HepG2 (cell line): ENCODE measurements around the gene GPD1. TPM values are rescaled to one million over a fixed set of nuclear protein-coding genes. Genes with fewer than 3 reads are reported as not detected.

Experiments used
- ATF1 ChIP-seq: IDR thresholded peaks from 2 replicates; pipeline ENCODE4 v1.6.1; 2016; ENCODE audit warnings: mild to moderate bottlenecking, control low read depth
- CBX5 ChIP-seq: sonication (generic); formaldehyde crosslinking; IDR thresholded peaks from 2 replicates; pipeline ENCODE4 v1.4.0; 2020; ENCODE audit warnings: missing genetic modification reagents, borderline replicate concordance
- CTCF ChIP-seq: sonication (generic); formaldehyde crosslinking; IDR thresholded peaks from 2 replicates; pipeline ENCODE4 v1.5.0; 2020; ENCODE audit warnings: mild to moderate bottlenecking, missing genetic modification reagents, moderate library complexity
- GTF3A ChIP-seq: sonication (generic); formaldehyde crosslinking; conservative IDR thresholded peaks from 2 replicates; pipeline ENCODE4 v1.4.0; 2020; ENCODE audit warnings: mild to moderate bottlenecking, missing genetic modification reagents
- HNF4A ChIP-seq: sonication (generic); formaldehyde crosslinking; IDR thresholded peaks from 2 replicates; pipeline ENCODE4 v1.4.0; 2020; ENCODE audit warnings: missing genetic modification reagents
- HOMEZ ChIP-seq: IDR thresholded peaks from 2 replicates; pipeline ENCODE4 v1.6.1; 2016; ENCODE audit warnings: low read depth
- NCOA2 ChIP-seq: sonication (generic); formaldehyde crosslinking; IDR thresholded peaks from 2 replicates; pipeline ENCODE4 v1.8.0; 2022; ENCODE audit warnings: inconsistent platforms
- NONO ChIP-seq, 2 experiments: fragments of 450-650 bp in 1 of 2; sonication (generic) in 1 of 2; formaldehyde crosslinking in 1 of 2; IDR thresholded peaks in 1 of 2; conservative IDR thresholded peaks in 1 of 2; 2 replicates each; pipeline versions ENCODE4 v1.6.1 to v1.8.0; 2017 to 2022; ENCODE audit warnings: mild to moderate bottlenecking in 1 of 2, missing genetic modification reagents in 1 of 2, moderate library complexity in 1 of 2
- NR2F2 ChIP-seq: IDR thresholded peaks from 2 replicates; pipeline ENCODE4 v1.6.1; 2012; ENCODE audit warnings: low read depth, inconsistent platforms, borderline replicate concordance
- SRSF4 ChIP-seq: fragments of 200-400 bp; formaldehyde crosslinking; IDR thresholded peaks from one replicate; pipeline ENCODE4 v1.6.1; 2018; ENCODE audit warnings: mild to moderate bottlenecking, low read depth, low read length, moderate library complexity; ENCODE audit not compliant: poor library complexity, severe bottlenecking
- STAT5B ChIP-seq: sonication (generic); formaldehyde crosslinking; IDR thresholded peaks from 2 replicates; pipeline ENCODE4 v1.4.0; 2020; ENCODE audit warnings: missing genetic modification reagents
- TEAD2 ChIP-seq: sonication (generic); formaldehyde crosslinking; IDR thresholded peaks from 2 replicates; pipeline ENCODE4 v1.9.0; 2021; ENCODE audit warnings: missing genetic modification reagents
- USF2 ChIP-seq, 2 experiments: sonication (generic) in 1 of 2; formaldehyde crosslinking in 1 of 2; IDR thresholded peaks; 2 replicates each; pipeline versions ENCODE4 v1.5.1 to v1.6.1; 2011 to 2020; ENCODE audit warnings: borderline replicate concordance in 1 of 2, low read depth in 1 of 2, low read length in 1 of 2, mild to moderate bottlenecking in 1 of 2, missing genetic modification reagents in 1 of 2, moderate library complexity in 1 of 2
- ZHX1 ChIP-seq: sonication (generic); formaldehyde crosslinking; IDR thresholded peaks from 2 replicates; pipeline ENCODE4 v1.8.1; 2022; ENCODE audit warnings: low read depth, mild to moderate bottlenecking, missing genetic modification reagents
- ZNF121 ChIP-seq: sonication (generic); formaldehyde crosslinking; IDR thresholded peaks from 2 replicates; pipeline ENCODE4 v1.5.0; 2020; ENCODE audit warnings: mild to moderate bottlenecking, missing genetic modification reagents
- ZNF207 ChIP-seq: fragments of 450-650 bp; IDR thresholded peaks from 2 replicates; pipeline ENCODE4 v1.6.1; 2016; ENCODE audit warnings: antibody characterized with exemption, borderline replicate concordance
- ZNF547 ChIP-seq: sonication (generic); formaldehyde crosslinking; IDR thresholded peaks from 2 replicates; pipeline ENCODE4 v1.5.1; 2020; ENCODE audit warnings: mild to moderate bottlenecking, missing genetic modification reagents
- ZNF557 ChIP-seq: sonication (generic); formaldehyde crosslinking; IDR thresholded peaks from 2 replicates; pipeline ENCODE4 v1.4.0; 2020; ENCODE audit warnings: missing genetic modification reagents
- ZNF639 ChIP-seq: conservative IDR thresholded peaks from 2 replicates; pipeline ENCODE4 v1.6.1; 2018; ENCODE audit warnings: missing genetic modification reagents
- ZNF775 ChIP-seq: sonication (generic); formaldehyde crosslinking; IDR thresholded peaks from 2 replicates; pipeline ENCODE4 v1.4.0; 2020; ENCODE audit warnings: missing genetic modification reagents, mild to moderate bottlenecking, moderate library complexity, borderline replicate concordance
- ZSCAN25 ChIP-seq: sonication (generic); formaldehyde crosslinking; IDR thresholded peaks from 2 replicates; pipeline ENCODE4 v1.8.0; 2022; ENCODE audit warnings: mild to moderate bottlenecking, missing genetic modification reagents
- polyA plus RNA-seq, 8 experiments: library from polyadenylated mRNA; depleted of rRNA in 3 of 8; stranded (reverse) in 7 of 8; unstranded in 1 of 8; fragments of >200 nt; fragmentation: Illumina TruSeq in 4 of 8; extraction: Trizol in 4 of 8; gene quantifications; 2 replicates each; pipeline versions ENCODE4 v1.2.1 to v1.2.3, GENCODE V29; 2011 to 2016; ENCODE audit warnings: low read depth in 4 of 8, missing spikeins in 1 of 8, mixed read lengths in 1 of 8; ENCODE audit not compliant: insufficient read depth in 1 of 8
- total RNA-seq, 5 experiments: library from RNA; depleted of rRNA; stranded (reverse); fragments of >200 nt; fragmentation: Illumina TruSeq; extraction: Trizol; gene quantifications; 2 replicates each; pipeline ENCODE4 v1.2.3, GENCODE V29; 2016; ENCODE audit warnings: low read depth in 1 of 5

GPD1 gene
- total and polyA plus RNA-seq, 2 of the 13 experiments (the other 11 are each of a cell fraction or from before 2014, with no cell fraction given) = 3.7 to 30.6 TPM

GRCh38 chr12:50082644-50083043 lies 21.2 kb upstream of the GPD1 start (continued):
- TF ChIP-seq ATF1 (CRISPR knock-in tag) (no peak), ZNF557 (CRISPR knock-in tag) (no peak), SRSF4 (no peak), HOMEZ (CRISPR knock-in tag) (0 out of 2 replicates have a peak, but pooled peaks have one; percentile 57), ZSCAN25 (peak; percentile 81), ZNF547 (CRISPR knock-in tag) (no peak), NR2F2 (no peak), TEAD2 (CRISPR knock-in tag) (no peak), HNF4A (CRISPR knock-in tag) (peak; percentile 90), CTCF (peak; percentile 35), ZNF639 (no peak), CBX5 (CRISPR knock-in tag) (peak; percentile 26; the same call in 1 of the 2 replicates), ZNF207 (no peak), ZNF775 (CRISPR knock-in tag) (no peak), NCOA2 (peak; percentile 41; the same call in 1 of the 2 replicates), NONO (IDR thresholded peaks at IDR 0.05) (no peak), NONO (CRISPR knock-in tag; conservative IDR thresholded peaks at IDR 0.05) (no peak; the same call in 1 of the 2 replicates), STAT5B (CRISPR knock-in tag) (no peak), ZNF121 (CRISPR knock-in tag) (no peak), GTF3A (CRISPR knock-in tag) (no peak), USF2 (IDR thresholded peaks at IDR 0.05; ENCODE audit: low read depth, low read length) (no peak), USF2 (CRISPR knock-in tag; IDR thresholded peaks at IDR 0.05; ENCODE audit: borderline replicate concordance) (no peak), ZHX1 (CRISPR knock-in tag) (no peak)
